Endothelial cell of umbilical vein (primary cell): Measurements from ENCODE around the gene OPCML. TPM values are rescaled to one million over a fixed set of nuclear protein-coding genes. Genes with fewer than 3 reads are reported as not detected.

ENCODE experiments used
- BruUV-seq: library from RNA; stranded (reverse); fragments of 400-500 nt; replicated peaks from 2 replicates; lab custom pipeline; 2021; lab: Mats Ljungman, UMichigan
- CTCF ChIA-PET: fragments of 300-600, 350-600 bp; sonication (Branson Sonifier 250); formaldehyde crosslinking; loops from one replicate; lab custom pipeline; 2021; ENCODE audit warnings: antibody characterized with exemption, inconsistent platforms; lab: Charles Lee
- POLR2A ChIA-PET: fragments of 300-600, 350-600 bp; sonication (Branson Sonifier 250); formaldehyde crosslinking; loops from one replicate; lab custom pipeline; 2021; ENCODE audit warnings: antibody characterized with exemption, inconsistent platforms; lab: Charles Lee
- DNase-seq: peaks from one replicate; pipeline ENCODE4 v3.0.0-alpha.2; 2011; ENCODE audit warnings: low read depth, low spot score
- FAIRE-seq: peaks from 2 replicates; lab custom pipeline; 2011; peaks lifted over from hg19 to GRCh38; lab: Jason Lieb, UNC
- H2AFZ ChIP-seq: 2 replicates; pipeline ENCODE4 v1.6.0; 2012; ENCODE audit warnings: low read depth, low read length, control low read depth, inconsistent platforms
- H3K27ac ChIP-seq: 2 replicates; pipeline ENCODE4 v1.5.1; 2011; ENCODE audit warnings: low read depth, mild to moderate bottlenecking, control low read depth, low read length, moderate library complexity; ENCODE audit not compliant: insufficient read depth
- H3K27me3 ChIP-seq, 2 experiments: 2 replicates each; pipeline versions ENCODE4 v1.6.0 to v1.6.1; 2011; ENCODE audit warnings: low read length in 2 of 2, mixed read lengths in 1 of 2; ENCODE audit not compliant: control insufficient read depth in 2 of 2, insufficient read depth in 2 of 2
- H3K36me3 ChIP-seq, 2 experiments: 2 replicates in 1 of 2; 3 replicates in 1 of 2; pipeline ENCODE4 v1.5.1; 2011; ENCODE audit warnings: low read length in 2 of 2, mild to moderate bottlenecking in 1 of 2, moderate library complexity in 1 of 2; ENCODE audit not compliant: control insufficient read depth in 2 of 2, insufficient read depth in 2 of 2; ENCODE audit errors: extremely low read depth in 1 of 2
- H3K4me1 ChIP-seq: 3 replicates; pipeline ENCODE4 v1.5.1; 2011; ENCODE audit warnings: mild to moderate bottlenecking, low read length; ENCODE audit not compliant: control insufficient read depth, insufficient read depth; ENCODE audit errors: extremely low read depth
- H3K4me2 ChIP-seq: 2 replicates; pipeline ENCODE4 v1.6.1; 2011; ENCODE audit warnings: low read length, control low read depth, mixed read lengths; ENCODE audit not compliant: insufficient read depth
- H3K4me3 ChIP-seq, 3 experiments: fragments of 200-600 bp in 1 of 3; sonication (generic), shearing (Covaris generic) in 1 of 3; replicated peaks in 1 of 3; 2 replicates each; pipeline ENCODE4 v1.5.1; 2011 to 2016; ENCODE audit warnings: control low read depth in 3 of 3, low read length in 3 of 3, mild to moderate bottlenecking in 2 of 3, inconsistent platforms in 1 of 3, low read depth in 1 of 3, moderate library complexity in 1 of 3; ENCODE audit not compliant: insufficient read depth in 1 of 3
- H3K79me2 ChIP-seq: 2 replicates; pipeline ENCODE4 v1.6.0; 2012; ENCODE audit warnings: low read length, inconsistent platforms; ENCODE audit not compliant: control insufficient read depth, insufficient read depth
- H3K9ac ChIP-seq: replicated peaks from 2 replicates; pipeline ENCODE3; 2011; ENCODE audit warnings: low read length, control low read depth; ENCODE audit not compliant: insufficient read depth; ENCODE audit errors: extremely low read depth
- H3K9me1 ChIP-seq: replicated peaks from 3 replicates; pipeline ENCODE4 v1.6.0; 2011; ENCODE audit warnings: mild to moderate bottlenecking, low read length; ENCODE audit not compliant: control insufficient read depth, insufficient read depth; ENCODE audit errors: extremely low read depth
- H3K9me3 ChIP-seq: replicated peaks from 2 replicates; pipeline ENCODE4 v1.5.1; 2012; ENCODE audit warnings: low read length, inconsistent platforms; ENCODE audit not compliant: control insufficient read depth, insufficient read depth
- H4K20me1 ChIP-seq: replicated peaks from 2 replicates; pipeline ENCODE3; 2011; ENCODE audit warnings: mild to moderate bottlenecking, low read length; ENCODE audit not compliant: control insufficient read depth, insufficient read depth; ENCODE audit errors: extremely low read depth
- EZH2 ChIP-seq: IDR thresholded peaks from 2 replicates; pipeline ENCODE4 v1.6.1; 2012; ENCODE audit warnings: borderline replicate concordance, low read depth, mild to moderate bottlenecking, moderate library complexity, low read length, inconsistent platforms; ENCODE audit not compliant: severe bottlenecking
- FOS ChIP-seq: IDR thresholded peaks from 2 replicates; pipeline ENCODE4 v1.6.1; 2011; ENCODE audit warnings: mild to moderate bottlenecking, low read length, moderate library complexity, borderline replicate concordance; ENCODE audit not compliant: insufficient read depth
- GATA2 ChIP-seq: IDR thresholded peaks from 2 replicates; pipeline ENCODE4 v1.7.0; 2011; ENCODE audit warnings: low read depth, mild to moderate bottlenecking, moderate library complexity, mixed read lengths, low read length; ENCODE audit not compliant: insufficient read length, insufficient read depth
- JUN ChIP-seq: IDR thresholded peaks from 2 replicates; pipeline ENCODE4 v1.6.1; 2011; ENCODE audit warnings: borderline replicate concordance, low read depth; ENCODE audit not compliant: insufficient read length, insufficient read depth
- MYC ChIP-seq: IDR thresholded peaks from one replicate; pipeline ENCODE4 v1.6.1; 2011; ENCODE audit warnings: mild to moderate bottlenecking, low read depth, low read length
- POLR2A ChIP-seq: IDR thresholded peaks from 2 replicates; pipeline ENCODE4 v1.6.1; 2012; ENCODE audit warnings: low read depth, mild to moderate bottlenecking, control low read depth, low read length
- POLR2AphosphoS5 ChIP-seq: IDR thresholded peaks from 2 replicates; pipeline ENCODE4 v1.6.1; 2012; ENCODE audit warnings: low read depth, mild to moderate bottlenecking, control low read depth, low read length, moderate library complexity; ENCODE audit not compliant: insufficient read depth
- dilution Hi-C: fragments of 300-500 bp; cut with MboI; formaldehyde crosslinking; loops from one replicate; pipeline ENCODE4 v1.15.0; 2019; ENCODE audit warnings: low sequenced_read_pairs; ENCODE audit not compliant: extremely low pct_ligation_motif_present
- intact Hi-C: fragments of 100-400 bp; cut with micrococcal nuclease; formaldehyde crosslinking; loops from one replicate; pipeline ENCODE4 v1.10.0; 2022
- polyA plus RNA-seq, 4 experiments: library from polyadenylated mRNA; depleted of rRNA in 3 of 4; stranded (reverse) in 3 of 4; unstranded in 1 of 4; fragments of >200 nt; gene quantifications; 2 replicates each; pipeline versions ENCODE4 v1.2.1 to v1.2.3, GENCODE V29; 2011 to 2012; ENCODE audit warnings: missing spikeins in 1 of 4
- total RNA-seq: library from RNA; stranded (reverse); gene quantifications from 2 replicates; pipeline ENCODE4 v1.2.3, GENCODE V29; 2021
- TF ChIP-seq, protein P1 (sequence below): IDR thresholded peaks from 2 replicates; pipeline ENCODE4 v1.6.1; 2011; ENCODE audit not compliant: insufficient read depth, insufficient read length
- TF ChIP-seq, protein P2 (sequence below), 2 donors: IDR thresholded peaks; 1 replicate in 1 of 2; 2 replicates in 1 of 2; pipeline ENCODE4 v1.5.1; 2011; ENCODE audit warnings: low read length in 2 of 2, mild to moderate bottlenecking in 2 of 2, moderate library complexity in 2 of 2, control low read depth in 1 of 2, inconsistent platforms in 1 of 2, low read depth in 1 of 2; ENCODE audit not compliant: insufficient read depth in 1 of 2; ENCODE audit errors: extremely low read depth in 1 of 2

The OPCML gene
- total and polyA plus RNA-seq, 2 donors (not counting 3 experiments of a cell fraction or from before 2014, with no cell fraction given): not detected

DNA sequence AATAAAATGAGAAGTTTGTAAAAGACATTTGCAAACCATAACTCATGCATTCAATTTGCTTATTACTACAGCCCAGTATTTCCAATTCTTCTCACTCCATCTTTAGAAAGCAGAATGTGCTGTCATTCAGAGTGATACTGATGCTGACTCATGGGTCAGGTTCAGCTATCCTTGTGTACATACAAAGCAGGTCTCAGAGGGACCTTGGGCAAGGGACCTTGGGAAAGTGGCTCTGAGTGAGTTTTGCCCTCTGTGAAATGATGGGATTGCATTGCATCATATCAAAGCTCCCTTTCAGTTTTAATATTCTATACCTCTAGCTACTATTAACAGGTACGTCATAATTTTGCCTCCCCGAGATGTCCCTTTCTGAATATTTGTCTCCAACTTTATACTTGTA, 848.7 kb downstream of the OPCML start:
- CTCF ChIA-PET: no interaction called here

DNA sequence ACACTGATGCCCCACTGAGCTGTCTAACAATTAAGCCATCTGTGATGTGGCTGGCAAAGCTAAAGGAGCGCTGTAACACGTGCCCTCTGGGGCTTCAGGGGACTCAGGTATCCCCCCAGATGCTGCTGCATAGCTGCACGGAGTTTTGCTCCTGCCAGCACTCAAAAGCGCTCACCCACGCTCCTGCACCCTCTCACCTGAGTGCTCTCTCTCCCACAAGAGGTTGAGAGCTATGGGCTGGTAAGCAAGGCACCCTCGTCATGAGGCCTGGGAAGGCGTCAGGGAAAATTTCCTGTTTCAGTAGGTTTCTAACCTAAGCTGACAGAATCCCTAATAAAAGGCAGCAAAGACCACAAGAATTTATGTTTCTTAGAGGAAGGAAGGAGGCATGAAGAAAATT, 850.3 kb downstream of the OPCML start:
- H2AFZ ChIP-seq: no peak overlapping the region
- POLR2A ChIA-PET: no interaction called here
- peaks cover 2% of the 10 kb centered on the region for H3K4me1 ChIP-seq
- dilution Hi-C loops (no loop called here), intact Hi-C loops (no loop called here)
- H3K9me3 ChIP-seq: no peaks in the 10 kb centered on the region
- no peaks in the 10 kb centered on the region for H3K9me1 ChIP-seq
- no peak for FAIRE-seq
- no peaks in the 10 kb centered on the region for H3K36me3 ChIP-seq
- CTCF ChIA-PET: no interaction called here
- no TSS peak for BruUV-seq
- no peaks in the 10 kb centered on the region for H4K20me1 ChIP-seq
- no peak for DNase-seq
- no peak overlapping the region for H3K9ac ChIP-seq
- no peaks in the 10 kb centered on the region for H3K27me3 ChIP-seq
- no peaks in the 10 kb centered on the region for H3K79me2 ChIP-seq
- H3K4me2 ChIP-seq: no peak overlapping the region
- TF ChIP-seq GATA2: no peak
- TF ChIP-seq JUN: no peak
- TF ChIP-seq POLR2AphosphoS5: no peak
- TF ChIP-seq, protein P1, sequence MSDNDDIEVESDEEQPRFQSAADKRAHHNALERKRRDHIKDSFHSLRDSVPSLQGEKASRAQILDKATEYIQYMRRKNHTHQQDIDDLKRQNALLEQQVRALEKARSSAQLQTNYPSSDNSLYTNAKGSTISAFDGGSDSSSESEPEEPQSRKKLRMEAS: no peak
- no peak for TF ChIP-seq POLR2A
- TF ChIP-seq, protein P2, sequence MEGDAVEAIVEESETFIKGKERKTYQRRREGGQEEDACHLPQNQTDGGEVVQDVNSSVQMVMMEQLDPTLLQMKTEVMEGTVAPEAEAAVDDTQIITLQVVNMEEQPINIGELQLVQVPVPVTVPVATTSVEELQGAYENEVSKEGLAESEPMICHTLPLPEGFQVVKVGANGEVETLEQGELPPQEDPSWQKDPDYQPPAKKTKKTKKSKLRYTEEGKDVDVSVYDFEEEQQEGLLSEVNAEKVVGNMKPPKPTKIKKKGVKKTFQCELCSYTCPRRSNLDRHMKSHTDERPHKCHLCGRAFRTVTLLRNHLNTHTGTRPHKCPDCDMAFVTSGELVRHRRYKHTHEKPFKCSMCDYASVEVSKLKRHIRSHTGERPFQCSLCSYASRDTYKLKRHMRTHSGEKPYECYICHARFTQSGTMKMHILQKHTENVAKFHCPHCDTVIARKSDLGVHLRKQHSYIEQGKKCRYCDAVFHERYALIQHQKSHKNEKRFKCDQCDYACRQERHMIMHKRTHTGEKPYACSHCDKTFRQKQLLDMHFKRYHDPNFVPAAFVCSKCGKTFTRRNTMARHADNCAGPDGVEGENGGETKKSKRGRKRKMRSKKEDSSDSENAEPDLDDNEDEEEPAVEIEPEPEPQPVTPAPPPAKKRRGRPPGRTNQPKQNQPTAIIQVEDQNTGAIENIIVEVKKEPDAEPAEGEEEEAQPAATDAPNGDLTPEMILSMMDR (IDR thresholded peaks at IDR 0.05; ENCODE audit: extremely low read depth in 1 of 2, insufficient read depth in 1 of 2, low read depth in 1 of 2, low read length in 2 of 2): no peak
- TF ChIP-seq EZH2: no peak
- TF ChIP-seq FOS: no peak
- TF ChIP-seq MYC: no peak
- H3K27ac ChIP-seq: no peak overlapping the region
- no peak overlapping the region for H3K4me3 ChIP-seq

More for the DNA sequence above, 848.7 kb downstream of the OPCML start:
- TF ChIP-seq MYC (no peak), POLR2AphosphoS5 (no peak), EZH2 (no peak), GATA2 (no peak), POLR2A (no peak), FOS (no peak), JUN (no peak)
- TF ChIP-seq, protein P2 (IDR thresholded peaks at IDR 0.05; ENCODE audit: extremely low read depth in 1 of 2, insufficient read depth in 1 of 2, low read depth in 1 of 2, low read length in 2 of 2): no peak
- Histone ChIP-seq H3K27ac (no peak overlapping the region), H3K4me2 (no peak overlapping the region), H4K20me1 (no peaks in the 10 kb centered on the region), H3K9me3 (no peaks in the 10 kb centered on the region), H3K4me3 (no peak overlapping the region), H3K79me2 (no peaks in the 10 kb centered on the region), H3K9me1 (no peaks in the 10 kb centered on the region), H3K27me3 (no peaks in the 10 kb centered on the region), H3K9ac (no peak overlapping the region), H3K36me3 (no peaks in the 10 kb centered on the region), H3K4me1 (peaks cover 2% of the 10 kb centered on the region), H2AFZ (no peak overlapping the region)
- FAIRE-seq (no peak), DNase-seq (no peak)
- POLR2A ChIA-PET: no interaction called here
- no TSS peak for BruUV-seq
- intact Hi-C loops: no loop called here
- dilution Hi-C loops: no loop called here
